ENCODE measurements around the gene TBC1D21.

DNA sequence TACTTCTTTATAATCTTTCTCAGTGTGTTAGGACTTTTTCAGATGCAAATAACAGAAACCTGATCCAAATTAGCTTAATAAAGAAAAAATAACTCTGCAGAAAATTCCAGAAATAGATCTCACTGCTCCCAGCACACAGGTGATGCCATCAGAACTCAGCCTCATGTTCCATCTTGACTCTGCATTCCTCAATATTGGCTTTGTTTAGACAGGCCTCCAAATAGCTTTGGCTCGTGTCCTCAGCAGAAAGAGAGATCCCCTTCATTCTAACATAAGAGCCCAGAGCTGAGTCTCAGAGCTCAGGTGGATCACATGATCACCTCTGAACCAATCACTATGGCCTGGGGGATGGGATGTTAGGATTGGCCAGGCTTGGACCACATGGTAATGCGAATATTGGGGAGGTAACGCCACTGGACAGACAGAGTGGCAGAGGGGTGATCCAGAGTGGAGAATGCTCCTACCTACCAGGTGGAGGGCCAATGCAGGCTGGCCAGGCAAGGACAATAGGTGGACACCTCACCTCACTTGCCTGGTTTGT lies 46.6 kb upstream of the TBC1D21 start:
- TF ChIP-seq POLR2A (IDR thresholded peaks at IDR 0.05) = no peak
- TF ChIP-seq, protein P1, sequence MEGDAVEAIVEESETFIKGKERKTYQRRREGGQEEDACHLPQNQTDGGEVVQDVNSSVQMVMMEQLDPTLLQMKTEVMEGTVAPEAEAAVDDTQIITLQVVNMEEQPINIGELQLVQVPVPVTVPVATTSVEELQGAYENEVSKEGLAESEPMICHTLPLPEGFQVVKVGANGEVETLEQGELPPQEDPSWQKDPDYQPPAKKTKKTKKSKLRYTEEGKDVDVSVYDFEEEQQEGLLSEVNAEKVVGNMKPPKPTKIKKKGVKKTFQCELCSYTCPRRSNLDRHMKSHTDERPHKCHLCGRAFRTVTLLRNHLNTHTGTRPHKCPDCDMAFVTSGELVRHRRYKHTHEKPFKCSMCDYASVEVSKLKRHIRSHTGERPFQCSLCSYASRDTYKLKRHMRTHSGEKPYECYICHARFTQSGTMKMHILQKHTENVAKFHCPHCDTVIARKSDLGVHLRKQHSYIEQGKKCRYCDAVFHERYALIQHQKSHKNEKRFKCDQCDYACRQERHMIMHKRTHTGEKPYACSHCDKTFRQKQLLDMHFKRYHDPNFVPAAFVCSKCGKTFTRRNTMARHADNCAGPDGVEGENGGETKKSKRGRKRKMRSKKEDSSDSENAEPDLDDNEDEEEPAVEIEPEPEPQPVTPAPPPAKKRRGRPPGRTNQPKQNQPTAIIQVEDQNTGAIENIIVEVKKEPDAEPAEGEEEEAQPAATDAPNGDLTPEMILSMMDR (IDR thresholded peaks at IDR 0.05) = no peak

All from body of pancreas (tissue), 4 donors.